Activated CD8-positive, alpha-beta T cell treated with anti-CD3 and anti-CD28 coated beads, Interleukin-2, amount 10 ng/mL, durations not matched to agents 7 days and 5 days (primary cell): ENCODE data around the gene RAB6B. TPM values are rescaled to one million over a fixed set of nuclear protein-coding genes. Genes with fewer than 3 reads are reported as not detected.

Experiments
- ATAC-seq: fragments of 150-1000 bp; cut with Tn5 transposase; one replicate; pipeline ENCODE4 v1.10.0; 2021; ENCODE audit warnings: moderate library complexity
- CTCF ChIA-PET: fragments of 350-600 bp; sonication (Branson Sonifier 250); formaldehyde crosslinking; loops from one replicate; lab custom pipeline; 2021; ENCODE audit warnings: antibody characterized with exemption; lab: Charles Lee
- POLR2A ChIA-PET: fragments of 350-600 bp; sonication (Branson Sonifier 250); formaldehyde crosslinking; loops from one replicate; lab custom pipeline; 2021; ENCODE audit warnings: antibody characterized with exemption; lab: Charles Lee
- DNase-seq: peaks from one replicate; pipeline ENCODE4 v3.0.0-alpha.2; 2020
- H3K27ac Mint-ChIP-seq: one replicate; pipeline ENCODE4 v1.8.0; 2021; ENCODE audit warnings: mild to moderate bottlenecking, mixed read lengths
- H3K27me3 Mint-ChIP-seq: one replicate; pipeline ENCODE4 v1.8.0; 2021; ENCODE audit warnings: low read depth, mixed read lengths
- H3K36me3 Mint-ChIP-seq: one replicate; pipeline ENCODE4 v1.8.0; 2021; ENCODE audit warnings: low read depth, mixed read lengths
- H3K4me1 Mint-ChIP-seq: one replicate; pipeline ENCODE4 v1.8.0; 2021; ENCODE audit warnings: low read depth, mixed read lengths
- H3K4me3 Mint-ChIP-seq: one replicate; pipeline ENCODE4 v1.8.0; 2021; ENCODE audit warnings: mild to moderate bottlenecking, mixed read lengths
- H3K9me3 Mint-ChIP-seq: one replicate; pipeline ENCODE4 v1.8.0; 2022; ENCODE audit warnings: mixed read lengths; ENCODE audit not compliant: insufficient read depth
- total RNA-seq, 2 experiments: library from RNA; stranded (reverse); gene quantifications; one replicate each; pipeline ENCODE4 v1.2.3, GENCODE V29; 2021

RAB6B gene
- total RNA-seq, 2 experiments from 2014 or later: 0.68 to 1.2 TPM

DNA sequence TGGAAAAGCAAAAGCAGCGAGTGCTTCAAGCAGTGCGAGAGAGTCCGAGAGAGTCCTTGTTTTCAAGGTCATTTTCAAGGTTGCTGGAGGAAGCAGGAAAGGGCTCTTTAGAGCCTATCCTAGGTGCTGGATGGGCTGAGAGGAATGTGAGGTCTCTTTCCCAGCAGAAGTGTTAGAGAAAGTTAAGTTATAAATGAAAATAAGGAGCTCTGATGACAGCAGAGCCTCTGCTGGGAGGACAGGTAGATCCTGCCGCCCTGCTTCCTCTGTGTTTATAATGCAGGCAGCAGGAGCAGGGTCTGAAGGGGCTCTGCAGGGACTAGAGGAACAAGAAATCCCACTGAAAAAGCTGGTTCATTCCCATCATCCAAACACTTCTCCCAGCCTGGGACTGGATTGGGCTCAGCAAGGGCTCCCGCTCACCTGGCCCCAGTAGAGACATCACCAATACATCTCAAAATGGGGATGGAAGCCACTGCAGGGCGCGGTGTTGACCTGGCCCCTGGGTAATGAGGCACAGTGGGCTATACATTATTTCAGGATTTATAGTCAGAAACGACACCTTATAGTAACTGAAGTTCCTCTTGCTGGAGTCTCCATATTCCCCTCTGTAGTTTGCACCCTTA is 41.5 kb upstream of the RAB6B start:
- Mint-ChIP-seq H3K4me3 (no peak overlapping the region), H3K9me3 (no peaks in the 10 kb centered on the region), H3K4me1 (peaks cover 1% of the 10 kb centered on the region), H3K27ac (no peak overlapping the region), H3K27me3 (peaks cover 8% of the 10 kb centered on the region), H3K36me3 (no peaks in the 10 kb centered on the region)
- no peak for DNase-seq
- POLR2A ChIA-PET: no interaction called here
- CTCF ChIA-PET: interaction anchor here (1.0 to 1.2 kb wide), 2 partner anchors 9 kb away, joined by 3 to 4 read pairs; no protein-coding TSS in a partner anchor
- no peak for ATAC-seq

DNA sequence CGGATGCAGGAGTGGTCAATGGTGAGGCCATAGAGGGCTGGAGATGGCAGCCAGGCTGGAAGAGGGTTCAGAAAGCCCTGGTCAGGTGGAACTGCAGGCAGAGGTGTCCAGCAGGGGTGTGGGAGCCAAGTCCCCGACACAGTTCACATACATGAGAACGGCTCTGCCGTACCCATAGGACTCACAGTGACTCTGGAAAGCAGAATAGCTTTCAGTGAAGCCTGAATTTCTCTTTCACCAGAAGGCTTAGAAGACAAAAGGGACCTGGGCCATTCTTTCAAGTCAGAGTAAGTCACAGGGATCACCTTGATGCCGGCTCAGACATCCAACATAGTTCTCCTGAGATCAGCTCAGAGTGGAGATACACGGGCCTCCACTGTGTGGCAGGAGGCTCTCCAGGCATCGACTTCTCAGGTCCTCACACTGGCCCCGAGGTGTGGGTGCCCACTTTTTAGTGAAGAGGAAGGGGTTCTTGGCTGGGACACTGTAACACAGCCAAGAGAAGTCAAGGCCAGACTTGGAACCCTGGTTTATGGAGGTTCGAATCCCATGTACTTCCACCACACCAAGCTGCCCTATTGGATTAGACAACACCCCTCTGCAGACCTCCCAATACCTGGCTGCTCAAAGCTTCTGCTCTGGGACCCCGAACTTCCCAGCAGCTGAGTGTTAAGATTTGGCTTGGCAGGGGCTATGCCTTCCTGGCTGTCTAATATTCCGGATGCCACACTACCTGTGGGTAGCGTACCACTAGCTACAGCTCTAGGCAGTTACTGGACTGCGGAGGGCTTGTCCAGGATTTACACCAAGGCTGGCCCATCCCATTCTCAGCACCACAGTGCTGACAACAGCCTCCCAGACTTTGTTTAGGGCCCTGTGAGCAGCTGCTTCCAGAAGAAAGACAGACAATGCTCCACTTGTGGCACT is 40.4 kb upstream of the RAB6B start:
- H3K4me1 Mint-ChIP-seq: no peaks in the 10 kb centered on the region
- no peak for ATAC-seq
- no peak overlapping the region for H3K4me3 Mint-ChIP-seq
- ChIA-PET POLR2A (no interaction called here), CTCF (interaction anchor here (1.2 kb wide), 1 partner anchor 10 kb away, joined by 4 read pairs; no protein-coding TSS in a partner anchor)
- H3K27me3 Mint-ChIP-seq: peaks cover 8% of the 10 kb centered on the region
- no peak for DNase-seq
- no peaks in the 10 kb centered on the region for H3K36me3 Mint-ChIP-seq
- no peak overlapping the region for H3K27ac Mint-ChIP-seq
- H3K9me3 Mint-ChIP-seq: no peaks in the 10 kb centered on the region

DNA sequence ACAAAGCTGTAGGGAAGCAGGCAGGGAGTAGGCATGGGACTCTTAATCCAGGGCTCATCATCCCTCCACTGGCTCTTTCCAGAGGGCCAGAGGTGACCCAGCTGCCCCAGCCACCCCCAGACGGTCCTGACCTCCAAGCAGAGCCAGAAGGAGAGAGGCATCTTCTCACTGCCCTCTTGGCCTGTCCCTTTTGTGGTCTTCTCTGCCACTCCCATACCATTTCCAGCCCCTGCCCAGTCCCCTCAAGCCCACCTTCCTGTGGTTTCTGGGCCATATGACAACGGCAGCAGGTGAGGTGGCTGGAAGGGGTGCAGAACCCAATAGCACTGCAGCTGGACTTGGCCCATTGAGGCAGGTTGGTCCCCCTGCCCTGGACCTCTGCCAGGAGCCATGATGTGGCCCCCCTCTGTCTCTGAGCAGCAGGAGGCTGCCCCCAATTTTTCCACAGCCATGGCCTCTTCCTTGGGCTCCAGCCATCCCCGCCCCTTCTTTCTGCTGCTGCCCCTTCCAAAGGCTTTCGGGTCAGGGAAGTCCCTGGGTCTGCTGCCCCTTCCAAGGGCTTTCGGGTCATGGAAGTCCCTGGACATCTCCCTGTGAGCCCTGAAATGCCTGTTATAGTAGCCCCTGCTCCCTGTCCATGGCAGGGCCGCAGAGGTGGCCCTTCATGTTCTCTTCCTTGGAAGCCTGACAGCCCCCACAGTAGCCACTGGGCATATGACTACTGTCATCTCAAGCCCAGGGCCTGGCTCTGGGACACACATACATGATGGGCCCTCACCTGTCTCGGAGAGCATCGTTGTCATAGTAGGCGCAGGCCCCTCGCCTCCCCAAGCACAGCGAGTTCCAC is 39.5 kb upstream of the RAB6B start:
- CTCF ChIA-PET: no interaction called here
- no peak for ATAC-seq
- Mint-ChIP-seq H3K27ac (no peak overlapping the region), H3K27me3 (peaks cover 3% of the 10 kb centered on the region), H3K4me3 (no peak overlapping the region), H3K4me1 (no peaks in the 10 kb centered on the region), H3K36me3 (no peaks in the 10 kb centered on the region), H3K9me3 (no peaks in the 10 kb centered on the region)
- DNase-seq: no peak
- POLR2A ChIA-PET: no interaction called here

DNA sequence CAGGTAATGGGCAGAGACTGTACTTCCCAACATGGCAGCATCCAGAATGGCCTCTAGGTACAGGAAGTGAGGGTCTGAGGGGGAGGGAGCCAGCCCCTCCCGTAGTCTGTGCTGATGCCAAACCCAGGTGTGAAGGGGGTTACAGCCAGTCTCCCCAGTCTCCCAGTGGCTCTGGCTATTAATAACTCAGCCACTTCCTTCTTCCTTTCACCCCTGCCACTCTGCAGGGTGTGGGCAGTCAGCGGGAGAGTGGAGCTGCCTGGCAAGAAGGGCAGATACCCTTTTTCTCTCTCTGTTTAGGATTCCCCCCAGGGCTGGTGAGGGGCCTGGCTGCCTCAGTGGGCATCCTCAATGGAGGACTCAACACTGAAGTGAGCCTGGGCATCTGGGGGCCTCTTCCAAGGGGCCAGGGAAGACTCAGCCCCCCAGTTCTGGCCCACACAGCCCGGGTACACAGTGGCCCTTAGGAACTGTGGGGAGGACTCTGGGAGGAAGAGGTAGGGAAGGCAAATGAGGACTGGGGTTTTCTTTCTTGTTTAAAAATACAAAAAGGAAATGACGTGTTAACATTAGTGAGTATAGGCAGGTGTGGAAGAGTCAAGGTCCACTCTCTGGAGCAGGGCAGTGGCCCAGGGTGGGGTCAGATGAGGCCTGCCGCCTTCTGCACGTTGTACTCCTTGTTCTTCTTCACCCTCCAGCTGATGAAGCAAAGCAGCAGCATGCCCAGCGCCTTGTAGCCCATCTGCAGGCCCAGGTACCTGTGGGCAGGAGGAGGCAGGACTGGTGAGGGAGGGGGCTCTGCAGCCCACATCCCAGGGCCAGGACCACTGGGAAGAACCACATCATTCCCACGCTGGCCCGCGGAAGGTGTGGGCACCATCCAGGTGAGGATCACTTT is 38.6 kb upstream of the RAB6B start:
- Mint-ChIP-seq H3K36me3 (no peaks in the 10 kb centered on the region), H3K27me3 (peaks cover 3% of the 10 kb centered on the region), H3K4me1 (no peaks in the 10 kb centered on the region), H3K27ac (no peak overlapping the region), H3K4me3 (no peak overlapping the region), H3K9me3 (no peaks in the 10 kb centered on the region)
- DNase-seq (no peak), ATAC-seq (no peak)
- CTCF ChIA-PET: no interaction called here
- POLR2A ChIA-PET: no interaction called here

DNA sequence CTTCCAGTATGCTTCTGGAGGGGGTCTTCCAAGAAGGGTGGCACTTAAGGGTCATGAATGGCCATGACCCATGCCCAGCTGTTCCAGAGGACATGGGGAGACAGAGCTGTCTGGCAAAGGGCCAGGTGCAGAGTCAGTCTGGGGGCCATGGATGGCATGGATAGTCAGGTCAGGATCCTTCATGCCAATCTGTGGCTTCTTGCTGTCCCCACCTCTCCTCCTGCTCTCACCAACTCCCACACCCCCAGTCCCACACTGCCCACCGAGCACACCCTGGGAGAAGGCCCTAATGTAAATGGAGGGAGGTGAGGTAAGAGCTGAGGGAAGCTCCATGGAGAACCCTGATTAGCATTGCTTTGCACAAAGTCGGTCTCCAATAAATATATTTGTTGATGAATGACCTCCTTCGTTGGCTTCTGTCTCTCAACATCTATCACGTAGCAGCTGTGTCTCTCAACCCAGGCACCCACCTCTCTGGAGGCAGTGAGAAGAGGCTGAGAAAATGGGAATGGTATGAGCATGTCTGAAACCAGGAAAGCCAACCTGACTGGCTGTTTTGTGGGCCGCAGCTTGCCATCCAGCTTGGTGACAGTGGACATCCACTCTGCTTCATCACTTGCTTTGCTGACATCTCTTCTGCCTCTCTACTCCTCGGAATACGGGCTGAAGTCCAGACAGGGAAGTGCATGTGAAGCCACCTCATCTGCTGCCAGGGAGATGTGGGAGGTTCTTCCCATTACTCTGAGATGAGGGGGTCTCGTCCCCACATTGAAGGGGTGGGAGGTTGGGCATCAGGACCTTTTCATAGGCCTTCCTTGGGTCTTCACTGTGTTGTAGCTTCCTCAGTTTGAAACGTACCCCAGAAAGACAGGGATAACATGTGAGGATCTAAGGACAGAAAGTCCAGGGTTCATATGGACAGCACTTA is 37.7 kb upstream of the RAB6B start:
- no peaks in the 10 kb centered on the region for H3K4me1 Mint-ChIP-seq
- H3K27ac Mint-ChIP-seq: no peak overlapping the region
- no peaks in the 10 kb centered on the region for H3K9me3 Mint-ChIP-seq
- ChIA-PET POLR2A (no interaction called here), CTCF (interaction anchor here (4.7 kb wide), 1 partner anchor 279 kb away, joined by 28 read pairs; no protein-coding TSS in a partner anchor)
- no peaks in the 10 kb centered on the region for H3K36me3 Mint-ChIP-seq
- DNase-seq: peak; percentile 9
- H3K4me3 Mint-ChIP-seq: no peak overlapping the region
- ATAC-seq: no peak
- H3K27me3 Mint-ChIP-seq: peaks cover 3% of the 10 kb centered on the region

DNA sequence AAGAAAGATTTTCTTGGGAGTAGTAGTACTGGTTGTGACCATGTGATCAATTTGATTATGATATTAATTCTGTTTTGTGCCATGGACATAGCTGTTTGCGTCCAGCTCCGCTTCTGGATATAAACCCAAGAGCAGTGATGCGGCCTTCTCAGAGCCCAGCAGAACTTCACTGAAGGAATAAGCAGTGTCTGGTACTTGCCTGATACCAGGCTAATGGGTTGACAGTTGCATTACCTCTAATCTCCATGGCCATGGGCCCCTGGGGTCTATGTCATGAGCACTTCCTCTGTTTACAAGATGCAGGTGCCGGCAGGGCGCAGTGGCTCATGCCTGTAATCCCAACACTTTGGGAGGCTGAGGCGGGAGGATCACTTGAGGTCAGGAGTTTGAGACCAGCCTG is 36.3 kb upstream of the RAB6B start:
- DNase-seq (no peak), ATAC-seq (no peak)
- no peak overlapping the region for H3K4me3 Mint-ChIP-seq
- no peak overlapping the region for H3K27ac Mint-ChIP-seq
- no peaks in the 10 kb centered on the region for H3K36me3 Mint-ChIP-seq
- peaks cover 3% of the 10 kb centered on the region for H3K27me3 Mint-ChIP-seq
- no peaks in the 10 kb centered on the region for H3K9me3 Mint-ChIP-seq
- H3K4me1 Mint-ChIP-seq: peaks cover 9% of the 10 kb centered on the region
- CTCF ChIA-PET: interaction anchor here (1.1 to 4.7 kb wide), 4 partner anchors 14 to 542 kb away, joined by 3 to 28 read pairs (median 4); no protein-coding TSS in a partner anchor
- POLR2A ChIA-PET: no interaction called here

DNA sequence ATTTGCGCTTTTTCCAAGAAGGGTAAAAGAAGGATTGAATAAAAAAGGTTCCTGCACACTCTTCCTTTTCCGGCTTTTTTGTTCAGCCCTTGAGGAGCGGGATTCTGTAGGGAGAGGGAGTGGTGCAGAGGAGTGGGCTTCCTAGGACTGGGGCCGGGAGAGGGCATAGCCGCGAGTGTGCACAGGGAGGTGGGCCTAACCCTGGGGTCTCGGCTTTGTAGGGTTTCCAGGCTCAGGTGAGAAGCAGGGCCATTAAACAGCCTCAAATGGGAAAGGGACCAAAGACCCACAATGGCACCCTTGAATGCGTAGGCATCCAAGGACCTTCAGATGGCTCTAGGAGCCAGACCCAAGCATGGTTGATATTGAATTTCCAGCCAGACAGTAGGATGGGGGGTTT is 35.4 kb upstream of the RAB6B start:
- Mint-ChIP-seq H3K27ac (no peak overlapping the region), H3K27me3 (peaks cover 11% of the 10 kb centered on the region), H3K36me3 (no peaks in the 10 kb centered on the region), H3K9me3 (no peaks in the 10 kb centered on the region), H3K4me1 (peaks cover 9% of the 10 kb centered on the region), H3K4me3 (no peak overlapping the region)
- DNase-seq (no peak), ATAC-seq (no peak)
- POLR2A ChIA-PET: no interaction called here
- CTCF ChIA-PET: interaction anchor here (1.1 to 4.7 kb wide), 7 partner anchors 12 to 542 kb away, joined by 3 to 28 read pairs (median 4); no protein-coding TSS in a partner anchor

DNA sequence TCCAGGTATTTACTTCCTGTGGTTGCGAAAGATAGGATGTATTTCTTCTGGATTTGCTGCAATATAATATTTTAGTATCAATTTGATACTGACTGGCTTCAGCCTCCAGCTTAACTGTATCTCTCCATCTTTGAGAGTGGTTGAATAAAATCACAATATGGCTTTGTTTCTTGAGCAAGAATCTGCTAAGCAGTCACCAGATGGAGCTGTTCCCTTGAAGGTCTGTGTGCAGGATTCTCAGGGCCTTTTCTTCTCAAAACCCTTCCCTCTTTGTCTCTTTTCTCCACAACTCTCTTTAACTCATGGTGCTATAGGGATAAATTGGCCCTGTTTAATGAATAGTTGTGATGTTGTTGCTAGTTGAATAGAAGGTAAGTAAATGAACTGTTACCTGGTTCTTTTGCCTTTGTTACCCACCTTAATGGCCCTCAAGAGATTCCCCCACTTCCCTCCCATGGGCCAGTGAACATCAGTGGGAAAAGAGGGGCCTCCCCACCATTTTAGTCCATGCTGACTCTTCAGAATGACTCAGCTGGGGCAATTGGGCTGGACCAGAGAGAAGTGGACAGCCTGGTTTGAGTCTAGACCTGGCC is 34.8 kb upstream of the RAB6B start:
- POLR2A ChIA-PET: no interaction called here
- DNase-seq (peak; percentile 41), ATAC-seq (no peak)
- Mint-ChIP-seq H3K9me3 (no peaks in the 10 kb centered on the region), H3K4me3 (no peak overlapping the region), H3K27ac (no peak overlapping the region), H3K36me3 (no peaks in the 10 kb centered on the region), H3K4me1 (peaks cover 9% of the 10 kb centered on the region), H3K27me3 (peaks cover 14% of the 10 kb centered on the region)
- CTCF ChIA-PET: interaction anchor here (0.6 to 4.7 kb wide), 10 partner anchors 12 to 543 kb away, joined by 3 to 28 read pairs (median 4); no protein-coding TSS in a partner anchor

DNA sequence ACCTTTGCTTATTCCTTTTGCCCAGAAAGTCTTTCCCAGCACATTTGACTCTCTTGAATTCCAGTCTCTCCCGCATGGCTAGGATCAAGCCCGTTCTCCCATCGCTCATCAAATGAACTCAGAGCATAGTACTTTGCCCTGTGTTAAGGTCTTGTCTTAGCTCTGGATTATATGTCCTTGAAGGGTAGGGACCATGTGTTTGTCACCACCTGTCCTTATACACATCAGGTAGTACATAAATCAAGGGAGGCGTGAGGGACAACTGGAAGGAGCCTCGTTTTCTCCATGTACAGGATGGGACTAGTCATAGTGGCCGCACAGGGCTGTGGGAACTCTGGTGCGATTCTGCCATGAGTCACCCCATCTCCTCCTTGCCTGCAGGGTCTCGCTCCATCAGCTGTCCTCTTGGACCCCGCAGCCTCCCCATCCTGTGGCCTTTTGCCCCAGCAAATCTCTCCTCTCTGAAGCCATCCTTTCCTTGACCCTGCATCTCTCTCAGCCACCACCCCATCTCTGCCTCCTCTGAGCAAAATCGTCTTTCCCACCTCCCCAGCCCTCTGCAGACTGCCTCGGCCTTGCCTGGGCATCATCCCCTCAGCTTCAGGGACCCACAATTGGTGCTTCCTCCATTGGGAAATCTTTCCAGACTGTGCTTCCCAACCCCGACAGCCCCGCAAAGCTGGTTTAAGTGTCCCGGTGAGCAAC is 33.4 kb upstream of the RAB6B start:
- Mint-ChIP-seq H3K27me3 (peaks cover 20% of the 10 kb centered on the region), H3K9me3 (no peaks in the 10 kb centered on the region), H3K4me1 (peaks cover 9% of the 10 kb centered on the region), H3K36me3 (no peaks in the 10 kb centered on the region), H3K4me3 (no peak overlapping the region), H3K27ac (no peak overlapping the region)
- ATAC-seq: no peak
- CTCF ChIA-PET: interaction anchor here (1.5 to 4.7 kb wide), 3 partner anchors 17 to 283 kb away, joined by 5 to 30 read pairs (median 28); no protein-coding TSS in a partner anchor
- POLR2A ChIA-PET: no interaction called here
- DNase-seq: peak; percentile 17
